HL-60 (cell line): ENCODE measurements around the gene CIT.
"Not testable (repeated sequence)": the region's sequence is repeated elsewhere in the genome, so short reads cannot be mapped to it uniquely, and the experiment has no call there.

Source experiments
- DNase-seq, 2 experiments: peaks; one replicate each; pipeline ENCODE4 v3.0.0-alpha.2; 2010 to 2020; ENCODE audit warnings: low read depth in 1 of 2, low spot score in 1 of 2
- H3K27ac ChIP-seq: fragments of 250-450 bp; sonication (Bioruptor Pico); replicated peaks from 2 replicates; pipeline ENCODE4 v1.5.1; 2020; ENCODE audit warnings: mild to moderate bottlenecking, moderate library complexity
- H3K27me3 ChIP-seq: fragments of 250-450 bp; sonication (Bioruptor Pico); 2 replicates; pipeline ENCODE4 v1.5.1; 2021; ENCODE audit warnings: mild to moderate bottlenecking, moderate library complexity; ENCODE audit not compliant: insufficient read depth, poor library complexity, severe bottlenecking
- H3K4me3 ChIP-seq: replicated peaks from 2 replicates; pipeline ENCODE4 v1.5.1; 2011; ENCODE audit warnings: mild to moderate bottlenecking, control low read depth, low read length; ENCODE audit not compliant: insufficient read depth
- GABPA ChIP-seq: IDR thresholded peaks from 2 replicates; pipeline ENCODE4 v1.6.1; 2012; ENCODE audit warnings: low read depth
- POLR2AphosphoS5 ChIP-seq: IDR thresholded peaks from 2 replicates; pipeline ENCODE4 v1.6.1; 2012; ENCODE audit warnings: low read depth
- SPI1 ChIP-seq: IDR thresholded peaks from 2 replicates; pipeline ENCODE4 v1.6.1; 2012; ENCODE audit warnings: low read depth, mild to moderate bottlenecking, borderline replicate concordance
- TF ChIP-seq, protein P1 (sequence below): IDR thresholded peaks from 2 replicates; pipeline ENCODE4 v1.6.1; 2012; ENCODE audit warnings: low read depth; ENCODE audit not compliant: insufficient replicate concordance
- TF ChIP-seq, protein P2 (sequence below): IDR thresholded peaks from one replicate; pipeline ENCODE4 v1.5.1; 2011; ENCODE audit warnings: low read length, control low read depth, inconsistent platforms; ENCODE audit not compliant: insufficient read depth

Gene CIT

DNA sequence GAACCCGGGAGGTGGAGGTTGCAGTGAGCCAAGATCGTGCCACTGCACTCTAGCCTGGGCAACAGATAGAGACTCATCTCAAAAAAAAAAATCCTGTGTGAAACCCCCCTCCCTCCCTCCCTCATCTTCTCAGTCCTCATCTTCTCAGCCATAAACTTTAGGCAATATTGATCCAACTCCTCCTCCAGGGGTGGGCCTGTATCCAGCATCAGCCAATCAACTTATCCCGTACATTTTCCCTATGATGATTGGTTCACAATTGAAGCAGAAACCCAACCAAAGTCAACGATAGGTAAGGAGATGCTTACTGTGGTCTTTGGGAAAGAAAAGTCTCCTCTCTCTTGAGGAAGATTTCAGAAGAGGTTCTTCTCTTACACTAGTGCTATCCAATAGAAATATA, 33.5 kb upstream of the CIT start:
- H3K27ac ChIP-seq: no peak overlapping the region
- no peak for DNase-seq
- TF ChIP-seq, protein P1, sequence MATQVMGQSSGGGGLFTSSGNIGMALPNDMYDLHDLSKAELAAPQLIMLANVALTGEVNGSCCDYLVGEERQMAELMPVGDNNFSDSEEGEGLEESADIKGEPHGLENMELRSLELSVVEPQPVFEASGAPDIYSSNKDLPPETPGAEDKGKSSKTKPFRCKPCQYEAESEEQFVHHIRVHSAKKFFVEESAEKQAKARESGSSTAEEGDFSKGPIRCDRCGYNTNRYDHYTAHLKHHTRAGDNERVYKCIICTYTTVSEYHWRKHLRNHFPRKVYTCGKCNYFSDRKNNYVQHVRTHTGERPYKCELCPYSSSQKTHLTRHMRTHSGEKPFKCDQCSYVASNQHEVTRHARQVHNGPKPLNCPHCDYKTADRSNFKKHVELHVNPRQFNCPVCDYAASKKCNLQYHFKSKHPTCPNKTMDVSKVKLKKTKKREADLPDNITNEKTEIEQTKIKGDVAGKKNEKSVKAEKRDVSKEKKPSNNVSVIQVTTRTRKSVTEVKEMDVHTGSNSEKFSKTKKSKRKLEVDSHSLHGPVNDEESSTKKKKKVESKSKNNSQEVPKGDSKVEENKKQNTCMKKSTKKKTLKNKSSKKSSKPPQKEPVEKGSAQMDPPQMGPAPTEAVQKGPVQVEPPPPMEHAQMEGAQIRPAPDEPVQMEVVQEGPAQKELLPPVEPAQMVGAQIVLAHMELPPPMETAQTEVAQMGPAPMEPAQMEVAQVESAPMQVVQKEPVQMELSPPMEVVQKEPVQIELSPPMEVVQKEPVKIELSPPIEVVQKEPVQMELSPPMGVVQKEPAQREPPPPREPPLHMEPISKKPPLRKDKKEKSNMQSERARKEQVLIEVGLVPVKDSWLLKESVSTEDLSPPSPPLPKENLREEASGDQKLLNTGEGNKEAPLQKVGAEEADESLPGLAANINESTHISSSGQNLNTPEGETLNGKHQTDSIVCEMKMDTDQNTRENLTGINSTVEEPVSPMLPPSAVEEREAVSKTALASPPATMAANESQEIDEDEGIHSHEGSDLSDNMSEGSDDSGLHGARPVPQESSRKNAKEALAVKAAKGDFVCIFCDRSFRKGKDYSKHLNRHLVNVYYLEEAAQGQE: no peak
- TF ChIP-seq GABPA: no peak
- H3K27me3 ChIP-seq: no peaks in the 10 kb centered on the region
- H3K4me3 ChIP-seq: no peak overlapping the region

GRCh38 chr12:119902084-119902509, 25.0 kb upstream of the CIT start:
- no peak overlapping the region for H3K4me3 ChIP-seq
- TF ChIP-seq, protein P2, sequence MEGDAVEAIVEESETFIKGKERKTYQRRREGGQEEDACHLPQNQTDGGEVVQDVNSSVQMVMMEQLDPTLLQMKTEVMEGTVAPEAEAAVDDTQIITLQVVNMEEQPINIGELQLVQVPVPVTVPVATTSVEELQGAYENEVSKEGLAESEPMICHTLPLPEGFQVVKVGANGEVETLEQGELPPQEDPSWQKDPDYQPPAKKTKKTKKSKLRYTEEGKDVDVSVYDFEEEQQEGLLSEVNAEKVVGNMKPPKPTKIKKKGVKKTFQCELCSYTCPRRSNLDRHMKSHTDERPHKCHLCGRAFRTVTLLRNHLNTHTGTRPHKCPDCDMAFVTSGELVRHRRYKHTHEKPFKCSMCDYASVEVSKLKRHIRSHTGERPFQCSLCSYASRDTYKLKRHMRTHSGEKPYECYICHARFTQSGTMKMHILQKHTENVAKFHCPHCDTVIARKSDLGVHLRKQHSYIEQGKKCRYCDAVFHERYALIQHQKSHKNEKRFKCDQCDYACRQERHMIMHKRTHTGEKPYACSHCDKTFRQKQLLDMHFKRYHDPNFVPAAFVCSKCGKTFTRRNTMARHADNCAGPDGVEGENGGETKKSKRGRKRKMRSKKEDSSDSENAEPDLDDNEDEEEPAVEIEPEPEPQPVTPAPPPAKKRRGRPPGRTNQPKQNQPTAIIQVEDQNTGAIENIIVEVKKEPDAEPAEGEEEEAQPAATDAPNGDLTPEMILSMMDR: peak; percentile 93
- no peak for TF ChIP-seq POLR2AphosphoS5
- no peak overlapping the region for H3K27ac ChIP-seq
- H3K27me3 ChIP-seq: peaks cover 3% of the 10 kb centered on the region
- DNase-seq: peak; percentile 65 to 79

- no peak overlapping the region for H3K4me3 ChIP-seq
- no peak overlapping the region for H3K27ac ChIP-seq
- DNase-seq: no peak
- TF ChIP-seq GABPA (no peak), POLR2AphosphoS5 (no peak), SPI1 (no peak)
- TF ChIP-seq, protein P2: no peak
- TF ChIP-seq, protein P1: no peak
- peaks cover 3% of the 10 kb centered on the region for H3K27me3 ChIP-seq
Measured at GRCh38 chr12:119901670-119902069, 24.6 kb upstream of the CIT start.

GRCh38 chr12:119894916-119895315, 17.8 kb upstream of the CIT start:
- Histone ChIP-seq H3K27me3 (peaks cover 6% of the 10 kb centered on the region), H3K4me3 (no peak overlapping the region), H3K27ac (no peak overlapping the region)
- DNase-seq: no peak
- TF ChIP-seq POLR2AphosphoS5 (no peak), SPI1 (no peak), GABPA (no peak)
- TF ChIP-seq, protein P1: no peak
- TF ChIP-seq, protein P2: no peak

DNA sequence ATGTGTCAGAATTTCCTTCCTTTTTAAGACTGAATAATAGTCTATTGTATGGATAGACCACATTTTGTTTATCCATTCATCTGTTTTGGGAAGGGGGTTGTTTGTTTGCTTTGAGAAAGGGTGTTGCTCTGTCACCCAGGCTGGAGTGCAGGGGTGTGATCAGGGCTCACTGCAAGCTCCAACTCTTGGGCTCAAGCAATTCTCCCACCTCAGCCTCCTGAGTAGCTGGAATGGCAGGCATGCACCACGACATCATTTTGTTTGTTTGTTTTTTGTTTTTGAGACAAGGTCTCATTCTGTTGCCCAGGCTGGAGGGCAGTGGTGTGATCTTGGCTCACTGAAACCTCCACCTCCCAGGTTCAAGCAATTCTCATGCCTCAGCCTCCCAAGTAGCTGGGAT, 15.5 kb upstream of the CIT start:
- H3K27ac ChIP-seq, H3K4me3 ChIP-seq, DNase-seq, H3K27me3 ChIP-seq: not testable (repeated sequence)
